Peyer's patch (tissue), 4 donors: ENCODE results near the gene SCN2B.

Experiments
- CTCF ChIP-seq, 6 experiments: fragments of 450-650 bp in 4 of 6; fragments of 200-600 bp in 2 of 6; sonication (generic) in 1 of 6; IDR thresholded peaks; one replicate each; pipeline ENCODE4 v1.5.1; 2017 to 2019; ENCODE audit warnings: antibody characterized with exemption in 6 of 6, mild to moderate bottlenecking in 3 of 6, moderate library complexity in 1 of 6
- POLR2A ChIP-seq, 2 donors: fragments of 450-650 bp; IDR thresholded peaks; one replicate each; pipeline ENCODE4 v1.5.1; 2017; ENCODE audit warnings: antibody characterized with exemption in 2 of 2, mild to moderate bottlenecking in 2 of 2, moderate library complexity in 2 of 2

- TF ChIP-seq CTCF (IDR thresholded peaks at IDR 0.05) = no peak
- no peak for TF ChIP-seq POLR2A (IDR thresholded peaks at IDR 0.05)
These were observed 36.3 kb upstream of the SCN2B start for GRCh38 chr11:118212781-118213191.
